LNCaP clone FGC (cell line): ENCODE measurements around the gene CHRM2.
A peak's percentile ranks its signal among the peaks of the same experiment; 100 is the strongest.

Source experiments
- DNase-seq: peaks from one replicate; pipeline ENCODE4 v3.0.0-alpha.2; 2011; ENCODE audit warnings: low read depth
- H3K4me3 ChIP-seq: 2 replicates; pipeline ENCODE4 v1.5.1; 2011; ENCODE audit warnings: mild to moderate bottlenecking, low read depth, low read length, control low read depth
- CTCF ChIP-seq: IDR thresholded peaks from 2 replicates; pipeline ENCODE4 v1.5.1; 2012; ENCODE audit warnings: mild to moderate bottlenecking; ENCODE audit not compliant: control insufficient read depth, insufficient read depth; ENCODE audit errors: extremely low read depth

CHRM2 gene

GRCh38 chr7:136890399-136890798 is 21.9 kb downstream of the CHRM2 start:
- H3K4me3 ChIP-seq: no peak overlapping the region
- TF ChIP-seq CTCF: no peak
- DNase-seq: no peak

- TF ChIP-seq CTCF: no peak
- H3K4me3 ChIP-seq: no peak overlapping the region
- no peak for DNase-seq
Observed at GRCh38 chr7:136891850-136892249, 23.4 kb downstream of the CHRM2 start.

GRCh38 chr7:136894789-136895188 is 26.3 kb downstream of the CHRM2 start:
- DNase-seq: no peak
- no peak for TF ChIP-seq CTCF
- H3K4me3 ChIP-seq: no peak overlapping the region

GRCh38 chr7:136897676-136898075 is 29.2 kb downstream of the CHRM2 start:
- no peak for DNase-seq
- no peak overlapping the region for H3K4me3 ChIP-seq
- no peak for TF ChIP-seq CTCF

GRCh38 chr7:136900005-136900404 is 31.6 kb downstream of the CHRM2 start:
- DNase-seq: no peak
- no peak for TF ChIP-seq CTCF
- no peak overlapping the region for H3K4me3 ChIP-seq

- no peak for DNase-seq
- TF ChIP-seq CTCF: no peak
- no peak overlapping the region for H3K4me3 ChIP-seq
Observed at GRCh38 chr7:136910771-136911170, 42.3 kb downstream of the CHRM2 start.

- H3K4me3 ChIP-seq: no peak overlapping the region
- TF ChIP-seq CTCF: peak; percentile 43
- no peak for DNase-seq
Observed at GRCh38 chr7:136911344-136911743, 42.9 kb downstream of the CHRM2 start.
